HepG2 (cell line): ENCODE data around the gene OSM. TPM values are rescaled to one million over a fixed set of nuclear protein-coding genes. Genes with fewer than 3 reads are reported as not detected.

Source experiments
- ATAC-seq: fragments of 200-7000 bp; cut with Tn5 transposase; 3 replicates; pipeline ENCODE4 v1.9.1; 2020; ENCODE audit warnings: mild to moderate bottlenecking, moderate library complexity
- BruUV-seq: library from RNA; stranded (reverse); fragments of 400-500 nt; replicated peaks from 2 replicates; lab custom pipeline; 2021; lab: Mats Ljungman, UMichigan
- CTCF ChIA-PET: fragments of 300-600 bp; formaldehyde crosslinking; extraction: SDS; loops from one replicate; lab custom pipeline; 2021; ENCODE audit warnings: low total read pairs, inconsistent platforms, low intra/inter-chr PET ratio; lab: Yijun Ruan, JAX
- POLR2A ChIA-PET: fragments of 350-600 bp; sonication (Branson Sonifier 250); formaldehyde crosslinking; loops from one replicate; lab custom pipeline; 2020; ENCODE audit warnings: antibody characterized with exemption, inconsistent platforms; lab: Yijun Ruan, JAX
- DNase-seq: peaks from one replicate; pipeline ENCODE4 v3.0.0-alpha.2; 2015; ENCODE audit warnings: low spot score
- FAIRE-seq: peaks from 3 replicates; lab custom pipeline; 2011; peaks lifted over from hg19 to GRCh38; lab: Jason Lieb, UNC
- H2AFZ ChIP-seq: one replicate; pipeline ENCODE4 v1.6.1; 2011; ENCODE audit warnings: low read length, inconsistent platforms
- H3K27ac ChIP-seq: fragments of 300-600 bp; 3 replicates; pipeline ENCODE4 v1.8.0; 2011; ENCODE audit warnings: mixed run types, mild to moderate bottlenecking, mixed read lengths, low read length, inconsistent platforms; ENCODE audit not compliant: insufficient read depth; ENCODE audit errors: extremely low read length
- H3K27me3 ChIP-seq, 2 experiments: fragments of 200-600 bp in 1 of 2; 2 replicates in 1 of 2; 3 replicates in 1 of 2; pipeline versions ENCODE4 v1.6.0 to v1.8.0; 2011; ENCODE audit warnings: low read length in 2 of 2, mild to moderate bottlenecking in 2 of 2, moderate library complexity in 2 of 2, inconsistent platforms in 1 of 2; ENCODE audit not compliant: insufficient read depth in 2 of 2, control insufficient read depth in 1 of 2
- H3K36me3 ChIP-seq, 2 experiments: fragments of 200-600 bp in 1 of 2; replicated peaks in 1 of 2; 2 replicates in 1 of 2; 3 replicates in 1 of 2; pipeline versions ENCODE4 v1.5.1 to v1.8.0; 2011; ENCODE audit warnings: low read length in 2 of 2, inconsistent platforms in 1 of 2; ENCODE audit not compliant: insufficient read depth in 2 of 2, control insufficient read depth in 1 of 2
- H3K4me1 ChIP-seq: 2 replicates; pipeline ENCODE4 v1.5.1; 2012; ENCODE audit warnings: low read length, inconsistent platforms; ENCODE audit not compliant: insufficient read depth
- H3K4me2 ChIP-seq: 2 replicates; pipeline ENCODE4 v1.6.0; 2011; ENCODE audit warnings: low read depth, low read length, inconsistent platforms
- H3K4me3 ChIP-seq, 3 experiments: fragments of 200-600 bp in 1 of 3; sonication (generic), shearing (Covaris generic) in 1 of 3; replicated peaks in 1 of 3; 2 replicates each; pipeline ENCODE4 v1.5.1; 2011 to 2016; ENCODE audit warnings: low read length in 3 of 3, inconsistent platforms in 2 of 3, low read depth in 2 of 3, mild to moderate bottlenecking in 2 of 3, control low read depth in 1 of 3, mixed read lengths in 1 of 3; ENCODE audit not compliant: insufficient read depth in 1 of 3
- H3K79me2 ChIP-seq: one replicate; pipeline ENCODE4 v1.6.1; 2011; ENCODE audit warnings: low read length, inconsistent platforms; ENCODE audit not compliant: insufficient read depth
- H3K9ac ChIP-seq: 2 replicates; pipeline ENCODE4 v1.6.0; 2011; ENCODE audit warnings: mild to moderate bottlenecking, low read depth, low read length, inconsistent platforms; ENCODE audit not compliant: insufficient read depth
- H3K9me3 ChIP-seq: 2 replicates; pipeline ENCODE4 v1.5.1; 2012; ENCODE audit warnings: mild to moderate bottlenecking, low read length
- H4K20me1 ChIP-seq: 2 replicates; pipeline ENCODE4 v1.6.0; 2011; ENCODE audit warnings: inconsistent platforms, mild to moderate bottlenecking, low read length, moderate library complexity; ENCODE audit not compliant: insufficient read depth
- GABPA ChIP-seq, 2 experiments: IDR thresholded peaks; 2 replicates each; pipeline ENCODE4 v1.6.1; 2011 to 2016; ENCODE audit warnings: low read depth in 2 of 2, low read length in 1 of 2, missing biosample characterization in 1 of 2, missing genetic modification characterization in 1 of 2
- KDM1A ChIP-seq: IDR thresholded peaks from 2 replicates; pipeline ENCODE4 v1.6.1; 2016; ENCODE audit warnings: missing compliant biosample characterization
- ZNF331 ChIP-seq: sonication (generic); formaldehyde crosslinking; IDR thresholded peaks from 2 replicates; pipeline ENCODE4 v1.4.0; 2020; ENCODE audit warnings: missing genetic modification reagents
- WGBS: methylation state at CpG from one replicate; pipeline ENCODE4 v1.1.6; 2017; ENCODE audit warnings: low lambda C conversion rate; 5-methylcytosine and 5-hydroxymethylcytosine counted together
- in situ Hi-C: cut with HindIII; loops from 2 replicates; pipeline ENCODE4 v1.10.0; 2017; ENCODE audit warnings: low pct_unique_long_range_greater_than_20kb; ENCODE audit not compliant: extremely low pct_ligation_motif_present
- intact Hi-C: fragments of 100-400 bp; cut with micrococcal nuclease; formaldehyde crosslinking; loops from one replicate; pipeline ENCODE4 v1.10.0; 2022; ENCODE audit not compliant: unreplicated experiment
- polyA plus RNA-seq, 8 experiments: library from polyadenylated mRNA; depleted of rRNA in 3 of 8; stranded (reverse) in 7 of 8; unstranded in 1 of 8; fragments of >200 nt; fragmentation: Illumina TruSeq in 4 of 8; extraction: Trizol in 4 of 8; gene quantifications; 2 replicates each; pipeline versions ENCODE4 v1.2.1 to v1.2.3, GENCODE V29; 2011 to 2016; ENCODE audit warnings: low read depth in 4 of 8, missing spikeins in 1 of 8, mixed read lengths in 1 of 8; ENCODE audit not compliant: insufficient read depth in 1 of 8
- total RNA-seq, 5 experiments: library from RNA; depleted of rRNA; stranded (reverse); fragments of >200 nt; fragmentation: Illumina TruSeq; extraction: Trizol; gene quantifications; 2 replicates each; pipeline ENCODE4 v1.2.3, GENCODE V29; 2016; ENCODE audit warnings: low read depth in 1 of 5
- TF ChIP-seq, protein P1 (sequence below): sonication (generic); formaldehyde crosslinking; IDR thresholded peaks from 2 replicates; pipeline ENCODE4 v1.4.0; 2020; ENCODE audit warnings: missing genetic modification reagents

OSM gene
- total and polyA plus RNA-seq, 2 of the 13 experiments (the other 11 are each of a cell fraction or from before 2014, with no cell fraction given) = not detected

DNA sequence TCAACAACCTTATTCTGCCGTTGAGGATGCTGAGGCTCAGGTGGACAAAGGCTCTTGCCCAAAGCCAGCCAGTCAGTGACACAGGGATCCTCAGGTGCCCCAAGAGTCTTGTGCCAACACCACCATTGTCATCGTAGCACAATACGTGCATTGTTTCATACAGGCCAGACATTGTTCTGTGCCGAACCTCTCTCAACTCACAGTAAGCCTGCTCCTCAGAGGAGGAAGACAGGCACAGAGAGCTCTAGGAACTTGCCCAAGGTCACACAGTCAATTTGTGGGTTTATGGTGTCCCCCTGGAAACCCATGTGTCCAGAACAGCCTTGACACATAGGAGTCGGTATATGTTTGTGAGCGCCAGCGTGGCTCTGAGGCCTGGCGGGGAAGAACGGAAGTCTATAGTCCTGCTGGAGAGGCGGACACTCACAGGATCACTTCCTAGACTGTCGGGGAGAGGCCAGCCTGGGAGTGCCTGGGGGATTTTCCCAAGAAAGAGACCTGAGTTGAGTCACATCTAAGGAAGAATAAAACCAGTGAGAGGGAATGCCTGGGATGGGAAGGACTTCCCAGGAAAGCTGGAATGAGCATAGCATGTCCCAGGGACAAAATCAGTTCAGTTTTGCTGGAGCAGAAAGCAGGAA is 40.3 kb downstream of the OSM start (continued):
- TF ChIP-seq, protein P1, sequence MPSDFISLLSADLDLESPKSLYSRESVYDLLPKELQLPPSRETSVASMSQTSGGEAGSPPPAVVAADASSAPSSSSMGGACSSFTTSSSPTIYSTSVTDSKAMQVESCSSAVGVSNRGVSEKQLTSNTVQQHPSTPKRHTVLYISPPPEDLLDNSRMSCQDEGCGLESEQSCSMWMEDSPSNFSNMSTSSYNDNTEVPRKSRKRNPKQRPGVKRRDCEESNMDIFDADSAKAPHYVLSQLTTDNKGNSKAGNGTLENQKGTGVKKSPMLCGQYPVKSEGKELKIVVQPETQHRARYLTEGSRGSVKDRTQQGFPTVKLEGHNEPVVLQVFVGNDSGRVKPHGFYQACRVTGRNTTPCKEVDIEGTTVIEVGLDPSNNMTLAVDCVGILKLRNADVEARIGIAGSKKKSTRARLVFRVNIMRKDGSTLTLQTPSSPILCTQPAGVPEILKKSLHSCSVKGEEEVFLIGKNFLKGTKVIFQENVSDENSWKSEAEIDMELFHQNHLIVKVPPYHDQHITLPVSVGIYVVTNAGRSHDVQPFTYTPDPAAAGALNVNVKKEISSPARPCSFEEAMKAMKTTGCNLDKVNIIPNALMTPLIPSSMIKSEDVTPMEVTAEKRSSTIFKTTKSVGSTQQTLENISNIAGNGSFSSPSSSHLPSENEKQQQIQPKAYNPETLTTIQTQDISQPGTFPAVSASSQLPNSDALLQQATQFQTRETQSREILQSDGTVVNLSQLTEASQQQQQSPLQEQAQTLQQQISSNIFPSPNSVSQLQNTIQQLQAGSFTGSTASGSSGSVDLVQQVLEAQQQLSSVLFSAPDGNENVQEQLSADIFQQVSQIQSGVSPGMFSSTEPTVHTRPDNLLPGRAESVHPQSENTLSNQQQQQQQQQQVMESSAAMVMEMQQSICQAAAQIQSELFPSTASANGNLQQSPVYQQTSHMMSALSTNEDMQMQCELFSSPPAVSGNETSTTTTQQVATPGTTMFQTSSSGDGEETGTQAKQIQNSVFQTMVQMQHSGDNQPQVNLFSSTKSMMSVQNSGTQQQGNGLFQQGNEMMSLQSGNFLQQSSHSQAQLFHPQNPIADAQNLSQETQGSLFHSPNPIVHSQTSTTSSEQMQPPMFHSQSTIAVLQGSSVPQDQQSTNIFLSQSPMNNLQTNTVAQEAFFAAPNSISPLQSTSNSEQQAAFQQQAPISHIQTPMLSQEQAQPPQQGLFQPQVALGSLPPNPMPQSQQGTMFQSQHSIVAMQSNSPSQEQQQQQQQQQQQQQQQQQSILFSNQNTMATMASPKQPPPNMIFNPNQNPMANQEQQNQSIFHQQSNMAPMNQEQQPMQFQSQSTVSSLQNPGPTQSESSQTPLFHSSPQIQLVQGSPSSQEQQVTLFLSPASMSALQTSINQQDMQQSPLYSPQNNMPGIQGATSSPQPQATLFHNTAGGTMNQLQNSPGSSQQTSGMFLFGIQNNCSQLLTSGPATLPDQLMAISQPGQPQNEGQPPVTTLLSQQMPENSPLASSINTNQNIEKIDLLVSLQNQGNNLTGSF = no peak
- TF ChIP-seq GABPA (IDR thresholded peaks at IDR 0.05; ENCODE audit: low read depth, low read length) (no peak), GABPA (CRISPR knock-in tag; IDR thresholded peaks at IDR 0.05; ENCODE audit: low read depth) (peak; percentile 27; the same call in 1 of the 2 replicates)

DNA sequence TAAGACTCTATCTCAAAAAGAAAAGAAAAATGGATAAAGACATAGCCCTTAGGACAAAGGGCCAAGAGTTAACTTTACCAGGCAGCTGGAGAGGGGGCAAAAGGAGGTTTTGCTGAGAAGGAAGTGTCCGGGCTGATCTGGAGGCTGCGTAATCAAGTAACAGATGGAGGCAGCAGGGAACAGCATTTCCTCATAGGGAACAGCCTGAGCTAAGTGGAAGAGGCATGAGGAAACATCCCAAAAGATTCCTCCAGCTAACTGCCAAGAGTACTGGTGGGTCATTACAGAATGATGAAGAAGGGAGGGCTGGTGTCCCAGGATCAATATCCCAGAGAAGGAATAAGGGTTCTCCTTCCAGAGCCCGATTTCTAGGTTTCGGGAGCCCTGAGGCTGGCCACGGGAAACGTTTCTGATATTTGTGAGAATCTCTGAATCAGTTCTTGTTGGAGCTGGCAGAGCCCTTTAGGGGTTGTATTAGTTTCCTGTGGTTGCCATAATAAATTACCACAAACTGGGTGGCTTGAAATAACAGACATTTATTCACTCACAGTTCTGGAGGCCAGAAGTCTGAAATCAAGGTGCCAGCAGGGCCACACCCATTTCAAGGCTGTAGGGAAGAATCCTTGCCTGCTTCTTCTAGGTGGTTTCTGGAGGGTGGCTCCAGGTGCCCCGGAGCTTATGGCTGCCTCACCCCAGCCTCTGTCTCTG is 41.3 kb downstream of the OSM start:
- no peak for DNase-seq
- no peaks in the 10 kb centered on the region for H3K36me3 ChIP-seq
- no peaks in the 10 kb centered on the region for H4K20me1 ChIP-seq
- H3K4me1 ChIP-seq = peaks cover 64% of the 10 kb centered on the region
- no peak for FAIRE-seq
- TF ChIP-seq KDM1A (CRISPR knock-in tag) (peak; percentile 69; the same call in 1 of the 2 replicates), ZNF331 (CRISPR knock-in tag) (no peak)
- peaks cover 7 to 50% of the 10 kb centered on the region in 2 experiments; a peak in 4 of 5 replicates for H3K27me3 ChIP-seq
- ATAC-seq = no peak
- H2AFZ ChIP-seq = no peak overlapping the region
- H3K9me3 ChIP-seq = no peaks in the 10 kb centered on the region
- CTCF ChIA-PET = interaction anchor here (1.3 kb wide), 1 partner anchor 31 kb away, joined by 3 read pairs; no protein-coding TSS in a partner anchor
- no peaks in the 10 kb centered on the region for H3K79me2 ChIP-seq
- intact Hi-C loops = no loop called here
- no peak overlapping the region for H3K27ac ChIP-seq
- H3K4me3 ChIP-seq = no peak overlapping the region
- 61% methylated on average over 7 of the region's 7 CpGs for WGBS
- BruUV-seq = no TSS peak
- in situ Hi-C loops = no loop called here
- H3K4me2 ChIP-seq = no peak overlapping the region
- POLR2A ChIA-PET = no interaction called here
- no peak overlapping the region for H3K9ac ChIP-seq
